Islet of Langerhans (tissue), 1 donor: Measurements from ENCODE around the gene ERH.

Source experiments
- FAIRE-seq: peaks from one replicate; lab custom pipeline; 2011; peaks lifted over from hg19 to GRCh38; lab: Jason Lieb, UNC

Gene ERH

DNA sequence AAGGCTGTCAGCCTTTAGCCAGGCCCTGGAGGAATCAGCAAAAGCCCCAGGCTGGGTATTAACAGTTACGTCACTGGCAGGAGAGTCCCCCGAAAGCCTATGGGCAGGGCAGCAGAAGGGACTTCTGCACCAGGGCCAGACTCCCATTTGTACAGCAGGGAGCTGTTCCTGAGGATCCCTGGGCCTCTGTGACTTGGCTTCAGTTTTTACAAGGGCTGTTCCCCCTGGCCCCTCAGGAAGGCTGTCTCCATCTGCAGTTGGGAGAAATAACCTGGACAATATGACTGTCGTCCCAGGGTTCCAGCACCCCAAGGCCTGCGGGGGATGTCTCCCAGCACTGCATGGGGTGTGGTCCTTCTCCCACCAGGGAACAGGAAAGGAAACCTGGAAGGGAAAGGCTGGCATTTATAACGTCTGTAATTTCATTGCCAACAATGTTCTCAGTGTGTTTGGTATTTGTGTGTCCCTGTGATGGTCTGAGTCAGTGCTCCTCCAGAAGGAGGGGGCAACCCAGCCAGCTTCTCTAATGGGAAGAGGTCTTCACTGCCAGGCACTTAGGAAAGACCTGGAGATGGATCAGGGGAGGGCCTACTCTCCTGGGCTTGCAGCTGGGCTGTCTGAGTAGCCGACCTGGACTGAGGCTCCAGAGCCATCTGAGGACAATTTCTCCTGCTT, 42.4 kb downstream of the ERH start:
- FAIRE-seq: no peak

DNA sequence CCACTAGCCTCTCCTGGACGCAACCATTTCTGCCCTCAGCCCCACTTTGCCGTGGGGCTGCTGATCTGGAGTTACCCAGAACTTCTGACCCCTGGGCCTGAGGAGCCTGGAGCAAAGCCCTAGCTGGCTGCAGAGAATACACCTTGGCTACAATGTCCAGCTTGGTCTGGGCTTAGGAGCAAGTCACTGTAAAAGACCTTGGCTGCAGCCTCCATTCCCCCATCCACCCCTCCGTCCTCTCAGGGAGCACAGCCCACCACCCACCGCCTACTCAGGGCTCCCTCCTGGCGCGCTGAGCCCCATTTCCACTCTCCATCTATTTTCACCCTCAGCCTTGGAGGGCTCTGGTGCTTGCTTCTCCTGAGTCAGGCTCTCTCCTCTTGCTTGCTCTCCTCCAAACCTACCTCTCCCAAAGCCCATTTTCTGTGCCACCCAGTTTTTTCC, 42.9 kb downstream of the ERH start:
- no peak for FAIRE-seq

DNA sequence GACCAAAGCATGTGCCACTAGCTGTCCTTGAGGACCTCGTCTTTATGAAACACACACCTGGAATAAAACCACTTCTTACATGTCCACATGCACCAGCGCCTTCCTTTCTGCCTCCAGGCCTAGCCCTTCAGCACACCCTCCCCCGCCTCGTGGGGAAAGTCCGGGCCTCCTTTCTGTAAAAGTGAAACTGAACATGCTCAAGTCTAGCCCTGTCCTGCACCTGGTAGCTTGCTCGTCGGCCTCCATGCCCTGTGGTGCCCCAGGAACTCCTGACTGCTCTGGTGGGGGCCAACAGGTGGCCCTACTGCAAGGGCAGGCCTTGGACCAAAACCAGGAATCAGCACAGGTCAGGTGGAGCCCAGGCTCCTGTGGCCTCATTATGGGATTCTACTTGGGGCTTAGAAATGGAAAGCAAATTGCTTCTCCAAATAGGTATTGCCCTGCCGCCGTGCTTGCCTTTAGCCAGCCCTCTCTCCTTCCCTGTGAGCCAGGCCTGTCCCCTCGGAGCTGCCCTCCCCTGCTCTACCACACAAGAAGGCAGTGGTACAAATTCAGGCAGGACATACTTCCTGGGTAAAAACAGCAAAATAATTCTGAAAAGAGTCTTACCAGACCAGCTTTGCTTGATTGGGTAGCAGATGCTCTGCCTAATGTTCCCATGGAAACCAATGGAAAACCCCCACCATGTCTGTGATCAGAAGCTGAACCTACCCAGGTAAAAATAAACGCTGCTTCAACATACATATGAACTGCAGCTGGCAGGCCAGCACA, 43.5 kb downstream of the ERH start:
- no peak for FAIRE-seq

- no peak for FAIRE-seq
These were observed 44.9 kb downstream of the ERH start for GRCh38 chr14:69353168-69353567.

GRCh38 chr14:69351911-69352310, 46.2 kb downstream of the ERH start:
- FAIRE-seq: no peak

GRCh38 chr14:69351385-69351784, 46.7 kb downstream of the ERH start:
- no peak for FAIRE-seq

DNA sequence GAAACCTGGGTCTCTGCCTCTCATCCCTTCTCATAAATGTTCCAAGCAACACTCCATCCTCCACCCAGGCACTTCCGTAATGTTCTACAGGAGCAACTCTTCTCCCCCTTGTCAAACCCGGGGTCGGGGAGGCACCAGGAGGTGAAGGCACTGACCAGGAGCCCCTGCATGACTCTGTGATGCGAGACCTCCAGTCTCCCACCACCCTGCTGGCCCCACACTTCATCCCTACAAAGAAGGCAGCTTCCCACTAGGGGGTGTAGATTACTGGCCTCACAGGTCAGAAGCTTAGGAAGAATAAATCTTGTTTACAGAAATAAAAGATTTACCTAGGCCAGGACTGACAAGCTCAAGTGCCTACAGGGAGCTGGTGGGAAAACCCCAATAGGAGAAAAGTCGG, 47.2 kb downstream of the ERH start:
- no peak for FAIRE-seq

- FAIRE-seq: no peak
These were observed 48.9 kb downstream of the ERH start for GRCh38 chr14:69349091-69349777.

- FAIRE-seq: no peak
These were observed 51.4 kb downstream of the ERH start for GRCh38 chr14:69346710-69347109.

DNA sequence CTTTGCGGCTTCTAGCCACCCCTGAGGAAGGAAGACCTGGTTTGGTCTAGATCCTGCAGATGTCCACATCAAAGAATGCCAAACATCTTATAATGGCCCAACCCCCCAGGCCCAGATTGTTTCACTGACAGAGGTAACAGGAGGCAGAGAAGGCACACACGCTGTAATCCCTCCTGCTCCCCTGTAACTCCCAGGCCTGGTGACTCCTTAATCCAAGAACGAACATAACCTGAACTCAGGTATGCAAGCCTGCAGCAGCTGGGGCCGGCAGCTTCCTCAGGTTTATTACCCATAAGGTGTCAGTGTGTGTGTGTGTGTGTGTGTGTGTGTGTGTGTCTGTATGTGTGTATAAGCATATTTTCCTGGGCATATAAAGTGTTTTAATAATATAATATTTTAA, 52.7 kb downstream of the ERH start:
- FAIRE-seq: no peak

- FAIRE-seq: no peak
These were observed 53.9 kb downstream of the ERH start for GRCh38 chr14:69344171-69344570.

GRCh38 chr14:69342928-69343525, 55.1 kb downstream of the ERH start:
- no peak for FAIRE-seq

DNA sequence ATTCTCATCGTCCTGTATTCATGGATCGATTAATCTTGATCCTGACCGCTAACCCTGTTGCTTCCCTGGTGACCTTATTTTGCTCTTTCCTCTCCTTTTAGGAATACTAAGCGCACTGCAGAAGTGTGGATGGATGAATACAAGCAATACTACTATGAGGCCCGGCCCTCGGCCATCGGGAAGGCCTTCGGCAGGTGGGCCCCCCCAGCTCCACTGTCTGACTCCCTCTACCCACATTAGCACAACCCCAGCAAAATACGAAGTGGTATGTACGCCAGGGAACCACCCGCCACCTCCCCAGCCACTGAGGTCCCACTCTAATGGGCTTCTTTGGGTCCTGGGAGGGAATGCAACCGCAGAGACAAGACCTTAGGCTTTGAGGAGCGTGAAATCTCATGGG, 58.7 kb downstream of the ERH start:
- FAIRE-seq: no peak

GRCh38 chr14:69337984-69338383, 60.1 kb downstream of the ERH start:
- no peak for FAIRE-seq

DNA sequence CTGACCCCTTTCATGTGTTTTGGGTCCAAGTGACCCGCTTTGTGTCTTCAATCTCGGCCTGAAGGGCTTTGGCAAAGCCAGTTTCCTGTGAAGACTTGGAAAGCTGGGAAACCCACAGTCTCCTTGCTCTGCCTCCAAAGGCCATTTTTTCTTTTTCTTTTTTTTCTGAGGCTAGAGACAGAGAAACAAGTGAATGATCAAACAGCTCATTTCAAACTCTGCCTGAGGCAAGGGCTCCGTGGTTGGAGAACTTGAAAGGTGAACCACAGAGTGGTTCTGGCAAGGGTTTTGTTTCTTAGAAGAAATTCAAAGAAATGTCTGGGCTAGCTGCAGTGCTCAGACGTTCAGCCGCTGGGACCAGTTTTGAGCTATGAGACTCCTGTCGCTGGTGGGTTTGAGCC, 62.7 kb downstream of the ERH start:
- no peak for FAIRE-seq

DNA sequence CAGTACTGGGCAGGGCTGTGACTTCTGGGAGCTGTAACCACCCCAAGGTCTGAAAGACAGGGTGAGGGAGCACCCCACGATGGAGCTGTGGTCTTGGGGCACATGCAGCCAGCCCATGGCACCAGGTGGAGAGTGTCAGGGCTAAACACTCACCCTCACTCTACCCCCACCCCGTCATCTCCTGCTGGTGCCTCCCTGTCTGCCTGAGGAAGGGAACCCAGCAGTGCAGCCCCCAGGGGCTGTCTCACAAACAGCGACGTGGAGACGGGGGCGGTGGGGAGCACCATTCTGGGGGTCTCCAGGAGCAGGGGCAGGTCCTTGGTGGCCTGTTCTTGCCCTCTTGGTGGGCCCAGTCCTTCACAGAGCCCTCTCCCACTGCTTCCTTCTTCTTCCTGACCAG, 63.5 kb downstream of the ERH start:
- FAIRE-seq: no peak

GRCh38 chr14:69333791-69334337, 64.2 kb downstream of the ERH start:
- FAIRE-seq: no peak

- FAIRE-seq: no peak
These were observed 65.2 kb downstream of the ERH start for GRCh38 chr14:69332782-69333395.

DNA sequence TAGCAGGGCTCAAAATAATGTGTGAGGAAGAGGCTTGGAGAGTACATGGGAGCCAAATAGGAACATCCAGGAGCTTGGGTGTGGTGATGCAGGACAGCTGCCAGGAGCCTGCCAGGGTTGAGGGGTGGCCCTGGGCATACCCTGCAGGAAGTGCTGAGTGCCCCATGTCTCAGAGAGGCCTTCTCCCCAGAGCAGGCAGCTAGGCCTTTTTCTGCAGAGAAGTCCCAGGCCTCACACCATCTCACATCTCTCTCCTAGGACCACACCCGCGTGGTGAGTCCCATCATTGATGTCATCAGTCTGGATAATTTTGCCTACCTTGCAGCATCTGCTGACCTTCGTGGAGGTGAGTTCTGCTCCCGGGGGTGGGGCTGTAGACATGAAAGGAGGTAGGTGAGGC, 66.9 kb downstream of the ERH start:
- no peak for FAIRE-seq
